ENCODE results near the gene KCNMA1.

Gene KCNMA1

DNA sequence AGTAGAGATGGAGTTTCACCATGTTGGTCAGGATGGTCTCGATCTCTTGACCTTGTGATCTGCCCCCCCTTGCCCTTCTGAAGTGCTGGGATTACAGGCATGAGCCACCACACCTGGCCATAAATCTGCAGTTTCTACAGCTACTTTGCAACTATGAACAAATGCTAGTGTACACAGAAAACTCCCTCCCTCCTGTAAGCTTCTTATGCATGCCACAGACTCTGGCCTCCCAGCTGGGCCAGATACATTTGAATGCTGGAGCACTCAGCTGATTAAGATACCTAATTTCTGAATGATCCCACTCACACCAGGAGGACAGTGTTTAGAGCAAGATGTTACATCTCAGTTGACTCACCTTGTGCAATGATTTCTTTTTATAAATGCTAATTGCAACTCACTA is 486.2 kb downstream of the KCNMA1 start:
- Histone ChIP-seq H3K27ac (no peak overlapping the region), H3K36me3 (no peaks in the 10 kb centered on the region), H3K4me1 (ENCODE audit: control insufficient read depth in 1 of 2, insufficient read depth in 1 of 2, low read depth in 1 of 2, low read length in 1 of 2) (no peaks in the 10 kb centered on the region), H3K27me3 (peaks cover 41% of the 10 kb centered on the region), H3K4me3 (ENCODE audit: low read depth in 1 of 2, low read length in 1 of 2) (no peak overlapping the region), H3K9me3 (no peaks in the 10 kb centered on the region)
- TF ChIP-seq, protein P1, sequence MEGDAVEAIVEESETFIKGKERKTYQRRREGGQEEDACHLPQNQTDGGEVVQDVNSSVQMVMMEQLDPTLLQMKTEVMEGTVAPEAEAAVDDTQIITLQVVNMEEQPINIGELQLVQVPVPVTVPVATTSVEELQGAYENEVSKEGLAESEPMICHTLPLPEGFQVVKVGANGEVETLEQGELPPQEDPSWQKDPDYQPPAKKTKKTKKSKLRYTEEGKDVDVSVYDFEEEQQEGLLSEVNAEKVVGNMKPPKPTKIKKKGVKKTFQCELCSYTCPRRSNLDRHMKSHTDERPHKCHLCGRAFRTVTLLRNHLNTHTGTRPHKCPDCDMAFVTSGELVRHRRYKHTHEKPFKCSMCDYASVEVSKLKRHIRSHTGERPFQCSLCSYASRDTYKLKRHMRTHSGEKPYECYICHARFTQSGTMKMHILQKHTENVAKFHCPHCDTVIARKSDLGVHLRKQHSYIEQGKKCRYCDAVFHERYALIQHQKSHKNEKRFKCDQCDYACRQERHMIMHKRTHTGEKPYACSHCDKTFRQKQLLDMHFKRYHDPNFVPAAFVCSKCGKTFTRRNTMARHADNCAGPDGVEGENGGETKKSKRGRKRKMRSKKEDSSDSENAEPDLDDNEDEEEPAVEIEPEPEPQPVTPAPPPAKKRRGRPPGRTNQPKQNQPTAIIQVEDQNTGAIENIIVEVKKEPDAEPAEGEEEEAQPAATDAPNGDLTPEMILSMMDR (IDR thresholded peaks at IDR 0.05), result no peak

GRCh38 chr10:77149706-77150105 is 487.9 kb downstream of the KCNMA1 start:
- Histone ChIP-seq H3K36me3 (no peaks in the 10 kb centered on the region), H3K4me1 (ENCODE audit: control insufficient read depth in 1 of 2, insufficient read depth in 1 of 2, low read depth in 1 of 2, low read length in 1 of 2) (peaks cover 5 to 8% of the 10 kb centered on the region in 2 experiments), H3K27me3 (peaks cover 41% of the 10 kb centered on the region), H3K4me3 (ENCODE audit: low read depth in 1 of 2, low read length in 1 of 2) (no peak overlapping the region), H3K27ac (no peak overlapping the region), H3K9me3 (no peaks in the 10 kb centered on the region)
- TF ChIP-seq, protein P1 (IDR thresholded peaks at IDR 0.05), result no peak

GRCh38 chr10:77149001-77149400 is 488.6 kb downstream of the KCNMA1 start:
- Histone ChIP-seq H3K9me3 (no peaks in the 10 kb centered on the region), H3K4me1 (ENCODE audit: control insufficient read depth in 1 of 2, insufficient read depth in 1 of 2, low read depth in 1 of 2, low read length in 1 of 2) (peaks cover 8 to 14% of the 10 kb centered on the region in 2 experiments), H3K27ac (no peak overlapping the region), H3K4me3 (ENCODE audit: low read depth in 1 of 2, low read length in 1 of 2) (no peak overlapping the region), H3K36me3 (no peaks in the 10 kb centered on the region), H3K27me3 (peaks cover 41% of the 10 kb centered on the region)
- TF ChIP-seq, protein P1 (IDR thresholded peaks at IDR 0.05), result no peak

- Histone ChIP-seq H3K27ac (no peak overlapping the region), H3K36me3 (no peaks in the 10 kb centered on the region), H3K4me1 (ENCODE audit: control insufficient read depth in 1 of 2, insufficient read depth in 1 of 2, low read depth in 1 of 2, low read length in 1 of 2) (peaks cover 8 to 14% of the 10 kb centered on the region in 2 experiments), H3K4me3 (ENCODE audit: low read depth in 1 of 2, low read length in 1 of 2) (no peak overlapping the region), H3K9me3 (no peaks in the 10 kb centered on the region), H3K27me3 (peaks cover 41% of the 10 kb centered on the region)
- TF ChIP-seq, protein P1 (IDR thresholded peaks at IDR 0.05), result no peak
Observed at GRCh38 chr10:77147871-77148270, 489.7 kb downstream of the KCNMA1 start.

DNA sequence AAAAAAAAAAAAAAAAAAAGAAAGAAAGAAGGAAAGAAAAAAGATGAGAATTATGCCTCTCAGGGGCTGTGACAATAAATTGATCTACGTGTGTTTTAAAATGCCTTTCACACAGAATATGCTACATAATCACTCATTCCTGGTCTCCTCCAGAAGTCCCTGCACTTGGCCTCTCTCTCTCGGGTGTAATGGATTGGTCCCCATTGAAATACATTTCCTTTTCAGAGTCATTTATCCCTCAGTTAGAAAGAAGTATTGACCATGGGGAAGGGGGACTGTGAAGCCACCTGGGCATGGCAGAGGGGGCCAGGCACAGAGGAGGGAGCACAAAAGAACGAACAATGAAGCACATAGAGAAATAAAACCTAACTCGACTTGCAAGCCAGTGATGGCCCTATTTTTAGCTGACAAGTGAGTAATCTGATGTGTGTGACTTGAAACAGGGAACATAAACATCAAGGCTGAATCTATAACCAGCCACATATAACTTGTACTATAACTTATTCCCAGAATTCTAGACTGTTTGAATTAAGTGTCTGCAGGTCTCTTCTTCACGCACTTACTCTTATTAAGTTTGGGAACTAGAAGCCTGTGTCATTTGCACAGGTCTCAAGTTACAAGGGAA is 490.8 kb downstream of the KCNMA1 start:
- TF ChIP-seq, protein P1 (IDR thresholded peaks at IDR 0.05), result no peak
- Histone ChIP-seq H3K27me3 (peaks cover 41% of the 10 kb centered on the region), H3K9me3 (no peaks in the 10 kb centered on the region), H3K36me3 (no peaks in the 10 kb centered on the region), H3K27ac (no peak overlapping the region), H3K4me3 (ENCODE audit: low read depth in 1 of 2, low read length in 1 of 2) (no peak overlapping the region), H3K4me1 (ENCODE audit: control insufficient read depth in 1 of 2, insufficient read depth in 1 of 2, low read depth in 1 of 2, low read length in 1 of 2) (peaks cover 8 to 14% of the 10 kb centered on the region in 2 experiments)
